Measurements from ENCODE around the gene TMEM184A.
A peak's percentile ranks its signal among the peaks of the same experiment; 100 is the strongest.
"Not testable (repeated sequence)": the region's sequence is repeated elsewhere in the genome, so short reads cannot be mapped to it uniquely, and the experiment has no call there.

TMEM184A gene

GRCh38 chr7:1588978-1589377 lies 33.0 kb upstream of the TMEM184A start:
- DNase-seq: no peak

- DNase-seq: no peak
Observed at GRCh38 chr7:1587738-1588137, 31.7 kb upstream of the TMEM184A start.

GRCh38 chr7:1586827-1587705 lies 31.1 kb upstream of the TMEM184A start:
- no peak for DNase-seq

GRCh38 chr7:1586126-1586826 lies 30.3 kb upstream of the TMEM184A start:
- DNase-seq: no peak

- no peak for DNase-seq
Observed at GRCh38 chr7:1585142-1585981, 29.4 kb upstream of the TMEM184A start.

- DNase-seq: no peak
Observed at GRCh38 chr7:1584700-1585099, 28.7 kb upstream of the TMEM184A start.

GRCh38 chr7:1583241-1583930 lies 27.4 kb upstream of the TMEM184A start:
- DNase-seq: not testable (repeated sequence)

GRCh38 chr7:1580422-1581030 lies 24.5 kb upstream of the TMEM184A start:
- no peak for DNase-seq

GRCh38 chr7:1579481-1580421 lies 23.7 kb upstream of the TMEM184A start:
- DNase-seq: peak; percentile 81 to 85

GRCh38 chr7:1578513-1578912 lies 22.5 kb upstream of the TMEM184A start:
- no peak for DNase-seq

- no peak for DNase-seq
Observed at GRCh38 chr7:1576521-1577253, 20.7 kb upstream of the TMEM184A start.

GRCh38 chr7:1575809-1576208 lies 19.8 kb upstream of the TMEM184A start:
- no peak for DNase-seq

- no peak for DNase-seq
Observed at GRCh38 chr7:1572111-1572822, 16.3 kb upstream of the TMEM184A start.

GRCh38 chr7:1569833-1570632 lies 14.0 kb upstream of the TMEM184A start, which contains the start of gene PSMG3:
PSMG3 (minus strand) TSS chr7:1570032; CDS start chr7:1569339, 693 bp downstream.
- peak; percentile 93 to 94 for DNase-seq

- DNase-seq: no peak
Observed at GRCh38 chr7:1569440-1569832, 13.4 kb upstream of the TMEM184A start.

- DNase-seq: peak; percentile 53 to 61
Observed at GRCh38 chr7:1569016-1569415, 13.0 kb upstream of the TMEM184A start.

- DNase-seq: no peak
Observed at GRCh38 chr7:1567896-1568510, 12.0 kb upstream of the TMEM184A start.

All from activated T-cell treated with anti-CD3 and anti-CD28 coated beads, Interleukin-2, amount 50 U/mL, for 48 hours (primary cell).